K562 (cell line): Measurements from ENCODE around the gene ABCB9. TPM values are rescaled to one million over a fixed set of nuclear protein-coding genes. Genes with fewer than 3 reads are reported as not detected.

Experiments used
- ATAC-seq: fragments of 200-7000 bp; cut with Tn5 transposase; 3 replicates; pipeline ENCODE4 v1.9.1; 2020; ENCODE audit warnings: moderate library complexity
- BruUV-seq: library from RNA; stranded (reverse); fragments of 400-500 nt; replicated peaks from 2 replicates; lab custom pipeline; 2021; lab: Mats Ljungman, UMichigan
- CTCF ChIA-PET: fragments of 300-600 bp; formaldehyde crosslinking; extraction: SDS; loops from one replicate; lab custom pipeline; 2021; ENCODE audit warnings: low intra/inter-chr PET ratio; lab: Yijun Ruan, JAX
- POLR2A ChIA-PET: fragments of 300-600, 350-650 bp; sonication (Branson Sonifier 250); formaldehyde crosslinking; extraction: SDS; loops from one replicate; lab custom pipeline; 2021; ENCODE audit warnings: antibody characterized with exemption, inconsistent platforms; lab: Yijun Ruan, JAX
- DNase-seq, 4 experiments: peaks; one replicate each; pipeline versions ENCODE4 v3.0.0 to v3.0.0-alpha.2; 2011 to 2018; ENCODE audit warnings: low spot score in 3 of 4, mixed read lengths in 3 of 4; ENCODE audit errors: extremely low read depth in 1 of 4
- FAIRE-seq: peaks from 2 replicates; lab custom pipeline; 2011; peaks lifted over from hg19 to GRCh38; lab: Jason Lieb, UNC
- H2AFZ ChIP-seq: 2 replicates; pipeline ENCODE4 v1.6.0; 2011; ENCODE audit warnings: low read depth, low read length, control low read depth, inconsistent platforms
- H3K27ac ChIP-seq: fragments of 200-600 bp; 3 replicates; pipeline ENCODE4 v1.8.0; 2011; ENCODE audit warnings: low read depth, mild to moderate bottlenecking, control low read depth, inconsistent platforms, low read length, moderate library complexity, mixed read lengths; ENCODE audit errors: extremely low read depth
- H3K27me3 ChIP-seq, 2 experiments: fragments of 300-600 bp in 1 of 2; 2 replicates in 1 of 2; 3 replicates in 1 of 2; pipeline versions ENCODE4 v1.6.0 to v1.8.0; 2011; ENCODE audit warnings: inconsistent platforms in 2 of 2, low read length in 2 of 2, mild to moderate bottlenecking in 1 of 2, mixed read lengths in 1 of 2, moderate library complexity in 1 of 2; ENCODE audit not compliant: control insufficient read depth in 2 of 2, insufficient read depth in 2 of 2
- H3K36me3 ChIP-seq: fragments of 300-600 bp; 3 replicates; pipeline ENCODE4 v1.8.0; 2011; ENCODE audit warnings: mild to moderate bottlenecking, low read length, inconsistent platforms; ENCODE audit not compliant: control insufficient read depth, insufficient read depth
- H3K4me1 ChIP-seq, 2 experiments: fragments of 200-600 bp in 1 of 2; replicated peaks in 1 of 2; 2 replicates in 1 of 2; 3 replicates in 1 of 2; pipeline versions ENCODE4 v1.5.1 to v1.8.0; 2011; ENCODE audit warnings: inconsistent platforms in 2 of 2, low read length in 2 of 2, mild to moderate bottlenecking in 1 of 2, mixed read lengths in 1 of 2, moderate library complexity in 1 of 2; ENCODE audit not compliant: control insufficient read depth in 2 of 2, insufficient read depth in 2 of 2
- H3K4me2 ChIP-seq: 2 replicates; pipeline ENCODE4 v1.6.1; 2011; ENCODE audit warnings: low read length, control low read depth, inconsistent platforms, mixed read lengths; ENCODE audit not compliant: insufficient read depth
- H3K4me3 ChIP-seq: fragments of 200-600 bp; sonication (generic), shearing (Covaris generic); 2 replicates; pipeline ENCODE4 v1.5.1; 2016; ENCODE audit warnings: control low read depth, inconsistent platforms
- H3K79me2 ChIP-seq: fragments of 200-600 bp; 3 replicates; pipeline ENCODE4 v1.8.0; 2011; ENCODE audit warnings: low read length, inconsistent platforms; ENCODE audit not compliant: control insufficient read depth, insufficient read depth
- H3K9ac ChIP-seq, 2 experiments: 2 replicates each; pipeline versions ENCODE4 v1.6.0 to v1.6.1; 2011; ENCODE audit warnings: low read depth in 2 of 2, low read length in 2 of 2, control low read depth in 1 of 2, inconsistent platforms in 1 of 2, mild to moderate bottlenecking in 1 of 2, mixed read lengths in 1 of 2; ENCODE audit not compliant: insufficient read depth in 1 of 2
- H3K9me1 ChIP-seq: one replicate; pipeline ENCODE4 v1.6.0; 2011; ENCODE audit warnings: inconsistent platforms, mild to moderate bottlenecking, low read length, moderate library complexity; ENCODE audit not compliant: control insufficient read depth, insufficient read depth
- H3K9me3 ChIP-seq: replicated peaks from 2 replicates; pipeline ENCODE4 v1.5.1; 2011; ENCODE audit warnings: low read depth, low read length, inconsistent platforms; ENCODE audit not compliant: control insufficient read depth, insufficient read depth
- H4K20me1 ChIP-seq: replicated peaks from 2 replicates; pipeline ENCODE4 v1.6.1; 2011; ENCODE audit warnings: low read length, inconsistent platforms, mixed read lengths; ENCODE audit not compliant: control insufficient read depth, insufficient read depth
- CXXC5 ChIP-seq: fragments of 250-450 bp; sonication (Bioruptor Pico); IDR thresholded peaks from 2 replicates; pipeline ENCODE4 v1.8.0; 2022; ENCODE audit warnings: inconsistent platforms, mild to moderate bottlenecking, moderate library complexity
- NFXL1 ChIP-seq: fragments of 450-650 bp; formaldehyde crosslinking; IDR thresholded peaks from 2 replicates; pipeline ENCODE4 v1.4.0; 2021; ENCODE audit warnings: mild to moderate bottlenecking
- NR3C1 ChIP-seq: sonication (generic); formaldehyde crosslinking; IDR thresholded peaks from 2 replicates; pipeline ENCODE4 v1.8.1; 2022; ENCODE audit warnings: missing genetic modification reagents
- RBBP5 ChIP-seq: fragments of 200-600 bp; sonication (generic); IDR thresholded peaks from 2 replicates; pipeline ENCODE4 v1.6.1; 2012; ENCODE audit warnings: borderline replicate concordance, mild to moderate bottlenecking, low read length, control low read depth, inconsistent platforms; ENCODE audit not compliant: insufficient read depth, poor library complexity, severe bottlenecking
- SAP30 ChIP-seq: fragments of 200-600 bp; sonication (generic); IDR thresholded peaks from 2 replicates; pipeline ENCODE4 v1.6.1; 2012; ENCODE audit warnings: borderline replicate concordance, low read depth, mild to moderate bottlenecking, moderate library complexity, low read length, control low read depth, inconsistent platforms; ENCODE audit not compliant: insufficient read depth, poor library complexity, severe bottlenecking
- SMARCC2 ChIP-seq: fragments of 450-650 bp; IDR thresholded peaks from 2 replicates; pipeline ENCODE4 v1.6.1; 2017; ENCODE audit warnings: antibody characterized with exemption, moderate library complexity, mild to moderate bottlenecking, low read depth
- SP1 ChIP-seq: sonication (generic); formaldehyde crosslinking; IDR thresholded peaks from 2 replicates; pipeline ENCODE4 v1.8.1; 2022; ENCODE audit warnings: mild to moderate bottlenecking, missing genetic modification reagents
- ZBTB7A ChIP-seq: IDR thresholded peaks from 2 replicates; pipeline ENCODE4 v1.6.1; 2011; ENCODE audit warnings: low read depth, mild to moderate bottlenecking, low read length, moderate library complexity, borderline replicate concordance; ENCODE audit not compliant: control insufficient read depth
- ZNF24 ChIP-seq: fragments of 450-650 bp; IDR thresholded peaks from 2 replicates; pipeline ENCODE4 v1.6.1; 2016
- WGBS: fragments of 100-300 bp; shearing (Covaris generic); methylation state at CpG from one replicate; pipeline ENCODE4 v1.1.6; 2016; ENCODE audit warnings: low coverage, mixed read lengths; ENCODE audit not compliant: insufficient coverage; ENCODE audit errors: missing lambda C conversion rate; 5-methylcytosine and 5-hydroxymethylcytosine counted together
- in situ Hi-C: fragments of 300-500 bp; cut with MboI; formaldehyde crosslinking; loops from 4 replicates; pipeline ENCODE4 v1.15.0; 2018; ENCODE audit warnings: inconsistent platforms, mixed read lengths
- intact Hi-C: fragments of 100-400 bp; cut with micrococcal nuclease; formaldehyde crosslinking; loops from 2 replicates; pipeline ENCODE4 v1.14.2; 2022
- polyA plus RNA-seq, 8 experiments: library from polyadenylated mRNA; depleted of rRNA in 4 of 8; stranded (reverse) in 5 of 8; unstranded in 3 of 8; fragments of >200 nt; fragmentation: Nextera tagmentation in 2 of 8; fragmentation: Illumina TruSeq in 1 of 8; extraction: Ambion mirVana in 2 of 8; extraction: Trizol in 1 of 8; gene quantifications; 2 replicates each; pipeline versions ENCODE4 v1.2.1 to v1.2.3, GENCODE V29; 2011 to 2014; ENCODE audit warnings: inconsistent platforms in 1 of 8, missing spikeins in 1 of 8
- total RNA-seq, 7 experiments: library from RNA; depleted of rRNA in 6 of 7; stranded (reverse); fragments of >200 nt in 6 of 7; fragmentation: Illumina TruSeq in 2 of 7; extraction: Trizol in 2 of 7; gene quantifications; 2 replicates each; pipeline versions ENCODE4 v1.2.1 to v1.2.3, GENCODE V29; 2011 to 2021; ENCODE audit warnings: low replicate concordance in 1 of 7
- TF ChIP-seq, protein P1 (sequence below): fragments of 450-650 bp; IDR thresholded peaks from 2 replicates; pipeline ENCODE4 v1.6.1; 2016
- TF ChIP-seq, protein P2 (sequence below), 2 experiments: fragments of 450-650 bp; conservative IDR thresholded peaks; 2 replicates each; pipeline ENCODE4 v1.6.1; 2017; ENCODE audit warnings: mild to moderate bottlenecking in 2 of 2, moderate library complexity in 2 of 2

The ABCB9 gene
- total and polyA plus RNA-seq, 9 of the 15 experiments (the other 6 are each of a cell fraction or from before 2014, with no cell fraction given) = 0.20 to 12.6 (median 6.2) TPM

DNA sequence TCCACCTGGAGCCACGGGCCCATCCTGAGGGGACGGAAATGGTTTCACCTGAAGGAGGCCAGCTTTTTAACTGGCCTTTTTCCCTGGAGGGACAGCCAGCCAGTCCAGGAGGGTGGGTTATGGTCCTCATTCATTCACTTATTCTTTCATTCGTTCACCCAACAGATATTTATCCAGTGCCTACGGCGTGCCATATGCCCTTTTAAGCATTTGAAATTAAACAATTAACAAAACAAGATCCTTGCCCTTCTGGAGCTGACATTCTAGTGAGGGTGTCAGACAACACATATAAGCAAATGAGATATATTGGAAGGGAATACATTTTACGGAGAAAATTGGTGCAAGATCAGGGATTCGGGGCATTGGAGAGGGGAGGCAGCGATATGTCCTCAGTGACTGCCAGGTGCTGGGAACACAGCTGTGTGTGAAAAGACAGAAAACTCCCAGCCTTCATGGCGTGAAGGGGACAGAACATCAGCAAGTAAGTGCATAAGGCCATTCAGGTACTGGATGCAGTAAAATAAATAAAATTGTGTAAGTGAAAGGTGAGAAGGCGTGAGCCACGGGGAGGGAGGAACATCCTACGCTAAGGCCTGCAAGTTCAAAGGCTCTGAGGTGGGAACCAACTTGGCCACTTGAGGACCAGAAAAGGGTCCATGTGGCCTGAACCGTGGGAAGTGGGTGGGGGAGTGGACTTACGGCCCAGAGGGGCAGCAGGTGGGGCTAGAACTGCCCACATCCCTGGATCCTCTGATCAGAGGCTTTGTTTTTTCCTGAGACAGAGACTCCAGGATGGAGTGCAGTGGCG is 684 bp upstream of the ABCB9 start:
- intact Hi-C loops = no loop called here
- H3K4me3 ChIP-seq = no peak overlapping the region

DNA sequence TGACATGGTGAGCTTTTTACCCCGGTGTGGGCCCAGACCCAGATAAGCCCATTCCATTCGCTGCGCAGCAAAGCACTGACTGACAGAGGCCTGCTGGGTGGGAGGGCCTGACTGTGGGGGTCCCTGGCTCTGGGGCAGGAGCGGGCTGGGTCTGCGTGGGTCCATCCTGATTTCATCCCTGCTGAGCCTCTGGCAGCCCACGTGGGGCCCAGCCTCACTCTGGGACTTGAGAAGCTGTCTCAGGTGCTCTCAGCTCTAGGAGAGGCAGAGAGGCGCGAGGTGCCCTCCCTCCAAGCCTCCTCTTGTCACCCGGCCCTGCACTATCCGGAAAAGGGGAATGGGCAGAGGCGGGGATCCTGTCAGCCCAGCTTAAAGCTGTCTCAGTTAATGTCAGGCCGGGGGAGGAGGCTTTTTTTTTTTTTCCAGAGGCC is 927 bp downstream of the ABCB9 start:
- Histone ChIP-seq H3K27ac (peak overlapping the region; percentile 58; the same call in 1 of the 3 replicates), H3K27me3 (no peaks in the 10 kb centered on the region), H3K4me1 (peaks cover 33 to 50% of the 10 kb centered on the region in 2 experiments), H2AFZ (peak overlapping the region; percentile 84; the same call in 1 of the 2 replicates), H4K20me1 (no peaks in the 10 kb centered on the region; the same call in 1 of the 2 replicates), H3K9me3 (no peaks in the 10 kb centered on the region), H3K79me2 (peaks cover 11% of the 10 kb centered on the region), H3K4me3 (peak overlapping the region; percentile 50), H3K9me1 (peaks cover 6% of the 10 kb centered on the region), H3K4me2 (peak overlapping the region; percentile 78), H3K36me3 (peaks cover under 1% of the 10 kb centered on the region; the same call in 1 of the 3 replicates), H3K9ac (peak overlapping the region; percentile 44 to 91; a peak in 3 of 4 replicates)
- FAIRE-seq (no peak), ATAC-seq (peak; percentile 39), DNase-seq (peak in 1 of 4 experiments; percentile 38)
- intact Hi-C loops = no loop called here
- CTCF ChIA-PET = no interaction called here
- in situ Hi-C loops = no loop called here
- BruUV-seq = no TSS peak
- POLR2A ChIA-PET = interaction anchor here (0.8 to 1.4 kb wide), 5 partner anchors 11 to 269 kb away, joined by 3 to 9 read pairs (median 3); no protein-coding TSS in a partner anchor
- WGBS = 34% methylated on average over 10 of the region's 12 CpGs
- no peak for TF ChIP-seq SMARCC2
- 0 out of 2 replicates have a peak, but pooled peaks have one; percentile 1 for TF ChIP-seq ZBTB7A
- TF ChIP-seq, protein P1, sequence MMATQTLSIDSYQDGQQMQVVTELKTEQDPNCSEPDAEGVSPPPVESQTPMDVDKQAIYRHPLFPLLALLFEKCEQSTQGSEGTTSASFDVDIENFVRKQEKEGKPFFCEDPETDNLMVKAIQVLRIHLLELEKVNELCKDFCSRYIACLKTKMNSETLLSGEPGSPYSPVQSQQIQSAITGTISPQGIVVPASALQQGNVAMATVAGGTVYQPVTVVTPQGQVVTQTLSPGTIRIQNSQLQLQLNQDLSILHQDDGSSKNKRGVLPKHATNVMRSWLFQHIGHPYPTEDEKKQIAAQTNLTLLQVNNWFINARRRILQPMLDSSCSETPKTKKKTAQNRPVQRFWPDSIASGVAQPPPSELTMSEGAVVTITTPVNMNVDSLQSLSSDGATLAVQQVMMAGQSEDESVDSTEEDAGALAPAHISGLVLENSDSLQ = 0 out of 2 replicates have a peak, but pooled peaks have one; percentile 10
- peak; percentile 14 for TF ChIP-seq SAP30
- peak; percentile 26 for TF ChIP-seq RBBP5
- no peak for TF ChIP-seq NR3C1 (CRISPR knock-in tag)
- TF ChIP-seq, protein P2, sequence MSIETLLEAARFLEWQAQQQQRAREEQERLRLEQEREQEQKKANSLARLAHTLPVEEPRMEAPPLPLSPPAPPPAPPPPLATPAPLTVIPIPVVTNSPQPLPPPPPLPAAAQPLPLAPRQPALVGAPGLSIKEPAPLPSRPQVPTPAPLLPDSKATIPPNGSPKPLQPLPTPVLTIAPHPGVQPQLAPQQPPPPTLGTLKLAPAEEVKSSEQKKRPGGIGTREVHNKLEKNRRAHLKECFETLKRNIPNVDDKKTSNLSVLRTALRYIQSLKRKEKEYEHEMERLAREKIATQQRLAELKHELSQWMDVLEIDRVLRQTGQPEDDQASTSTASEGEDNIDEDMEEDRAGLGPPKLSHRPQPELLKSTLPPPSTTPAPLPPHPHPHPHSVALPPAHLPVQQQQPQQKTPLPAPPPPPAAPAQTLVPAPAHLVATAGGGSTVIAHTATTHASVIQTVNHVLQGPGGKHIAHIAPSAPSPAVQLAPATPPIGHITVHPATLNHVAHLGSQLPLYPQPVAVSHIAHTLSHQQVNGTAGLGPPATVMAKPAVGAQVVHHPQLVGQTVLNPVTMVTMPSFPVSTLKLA (conservative IDR thresholded peaks at IDR 0.05) = 0 out of 4 replicates have a peak, but pooled peaks of 1 of the 2 experiments have one; percentile 14
- no peak for TF ChIP-seq CXXC5

More for the DNA sequence above, 684 bp upstream of the ABCB9 start:
- Histone ChIP-seq H3K36me3 (no peaks in the 10 kb centered on the region), H3K9ac (peak overlapping the region in 1 of 2 experiments; percentile 87; a peak in 2 of 4 replicates), H3K9me3 (no peaks in the 10 kb centered on the region), H3K4me1 (peaks cover 27 to 44% of the 10 kb centered on the region in 2 experiments), H4K20me1 (no peaks in the 10 kb centered on the region; the same call in 1 of the 2 replicates), H3K27me3 (no peaks in the 10 kb centered on the region), H3K27ac (no peak overlapping the region), H2AFZ (peak overlapping the region; percentile 68), H3K79me2 (peaks cover 11% of the 10 kb centered on the region), H3K9me1 (peaks cover 6% of the 10 kb centered on the region), H3K4me2 (peak overlapping the region; percentile 54)
- BruUV-seq = no TSS peak
- POLR2A ChIA-PET = interaction anchor here (0.6 to 1.4 kb wide), 11 partner anchors 9 to 440 kb away, joined by 3 to 9 read pairs (median 4); partner anchors contain the start of genes KNTC1, MPHOSPH9, MTRFR and PITPNM2
- FAIRE-seq (no peak), ATAC-seq (no peak), DNase-seq (no peak)
- in situ Hi-C loops = no loop called here
- WGBS = 34% methylated on average over 15 of the region's 15 CpGs
- TF ChIP-seq SP1 = peak; percentile 1; the same call in 1 of the 2 replicates
- TF ChIP-seq NFXL1 (CRISPR knock-in tag) = no peak
- TF ChIP-seq ZNF24 = peak; percentile 85
- CTCF ChIA-PET = no interaction called here
